ENCODE measurements around the gene ESR2. TPM values are rescaled to one million over a fixed set of nuclear protein-coding genes. Genes with fewer than 3 reads are reported as not detected.
"Not testable (repeated sequence)": the region's sequence is repeated elsewhere in the genome, so short reads cannot be mapped to it uniquely, and the experiment has no call there.

ESR2 gene
- total RNA-seq, 1 donor from 2014 or later = 0.39 TPM

- DNase-seq (ENCODE audit: low read depth in 2 of 2) = no peak
These were observed 72.7 kb downstream of the ESR2 start for GRCh38 chr14:64221391-64222003.

DNA sequence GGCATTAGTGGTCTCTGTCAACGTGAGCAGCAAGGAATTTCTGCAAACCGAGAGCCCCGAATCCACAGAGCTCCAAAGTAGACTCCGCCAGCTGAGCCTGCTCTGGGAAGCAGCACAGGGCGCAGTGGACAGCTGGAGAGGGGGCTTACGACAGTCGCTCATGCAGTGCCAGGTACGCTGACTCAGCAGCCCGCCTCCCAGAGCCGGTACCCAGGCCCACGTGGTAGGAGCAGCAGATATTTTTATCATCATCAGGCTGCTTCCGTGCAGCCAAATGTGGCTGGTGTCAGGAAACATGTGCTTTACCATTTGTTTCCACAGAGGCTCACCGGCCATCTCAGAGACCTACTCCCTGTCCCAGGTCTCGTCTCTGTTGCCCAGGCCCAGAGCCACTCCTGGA is 73.7 kb downstream of the ESR2 start:
- DNase-seq (ENCODE audit: low read depth in 2 of 2) = peak in 1 of 2 donors; percentile 12

DNA sequence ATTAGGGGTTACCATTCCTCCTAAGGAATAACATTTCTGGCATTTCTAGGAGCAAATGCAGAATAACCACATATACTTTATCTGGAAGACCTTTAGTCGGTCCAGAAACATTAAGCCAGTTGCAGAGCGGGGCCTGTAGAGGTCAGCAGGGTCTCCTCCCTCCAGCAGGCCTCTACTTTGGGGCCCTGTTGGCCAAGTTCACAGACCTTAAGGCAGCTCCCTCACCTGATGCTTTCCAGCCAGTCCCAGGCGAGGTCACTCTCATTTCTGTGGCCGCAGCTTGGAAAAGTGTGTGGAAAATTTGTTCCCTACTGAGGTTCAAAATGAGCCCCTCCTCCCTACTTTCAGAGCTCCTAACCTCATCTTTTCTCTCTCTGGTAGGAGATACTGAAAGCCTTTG is 74.1 kb downstream of the ESR2 start:
- DNase-seq (ENCODE audit: low read depth in 2 of 2) = no peak

DNA sequence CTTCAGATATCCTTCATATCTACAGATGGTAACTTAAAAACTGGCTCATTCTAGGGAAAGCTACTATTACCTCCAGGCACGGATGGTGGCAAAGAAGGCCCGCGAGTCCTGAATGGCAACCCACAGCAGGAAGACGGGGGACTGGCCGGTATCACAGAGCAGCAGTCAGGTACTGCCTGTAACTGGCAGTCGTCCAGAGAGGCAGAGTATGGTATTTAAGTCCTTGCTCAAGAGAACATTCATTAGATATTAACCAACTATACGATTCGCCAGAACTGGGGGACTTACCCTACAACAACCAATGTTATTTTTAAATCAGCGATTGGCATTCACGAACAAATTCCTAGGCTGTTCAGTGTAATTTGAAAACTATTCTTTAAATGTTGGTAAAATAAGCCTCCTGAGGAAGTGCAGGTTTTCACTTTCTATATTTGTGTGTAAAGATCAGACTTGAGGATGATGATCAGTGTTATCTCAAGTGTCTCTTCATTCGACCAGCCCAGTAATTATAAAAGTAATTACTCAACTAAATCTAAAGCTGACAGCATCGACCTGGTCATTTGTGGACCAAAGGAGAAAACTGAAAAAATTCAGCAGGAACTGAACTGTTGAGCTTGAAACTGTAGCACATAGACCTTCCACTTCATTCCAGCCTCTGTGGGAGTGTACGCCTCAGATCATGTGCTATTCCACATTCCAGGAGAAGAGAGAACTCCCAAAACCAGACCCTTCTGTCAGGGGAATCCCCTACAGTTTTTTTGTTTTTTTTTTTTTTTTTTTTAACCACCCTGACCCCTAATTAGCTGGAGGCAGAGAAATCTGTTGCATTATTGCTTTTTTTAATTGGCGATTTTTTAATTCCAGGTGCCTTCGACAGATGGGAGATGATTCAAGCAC is 75.6 kb downstream of the ESR2 start:
- no peak for DNase-seq (ENCODE audit: low read depth in 2 of 2)

DNA sequence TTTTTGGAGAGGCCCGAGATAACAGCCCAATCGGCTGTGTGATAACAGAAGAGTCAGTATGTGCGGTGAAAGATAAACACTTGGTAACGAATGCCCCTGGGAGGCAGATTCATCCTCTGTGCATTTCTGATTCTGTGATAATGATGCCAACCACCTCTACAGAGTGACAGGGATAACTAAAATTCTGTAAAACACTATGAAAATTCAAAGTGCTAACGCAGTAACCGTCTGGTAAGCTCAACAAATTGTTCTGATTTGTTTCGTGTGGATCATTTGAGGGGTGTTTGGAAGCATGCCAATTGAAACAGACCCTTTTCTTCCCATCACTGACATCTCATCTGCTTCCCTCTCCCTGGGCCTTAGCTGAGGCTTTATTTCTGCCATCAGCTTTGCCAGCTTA is 76.3 kb downstream of the ESR2 start:
- no peak for DNase-seq (ENCODE audit: low read depth in 2 of 2)

DNA sequence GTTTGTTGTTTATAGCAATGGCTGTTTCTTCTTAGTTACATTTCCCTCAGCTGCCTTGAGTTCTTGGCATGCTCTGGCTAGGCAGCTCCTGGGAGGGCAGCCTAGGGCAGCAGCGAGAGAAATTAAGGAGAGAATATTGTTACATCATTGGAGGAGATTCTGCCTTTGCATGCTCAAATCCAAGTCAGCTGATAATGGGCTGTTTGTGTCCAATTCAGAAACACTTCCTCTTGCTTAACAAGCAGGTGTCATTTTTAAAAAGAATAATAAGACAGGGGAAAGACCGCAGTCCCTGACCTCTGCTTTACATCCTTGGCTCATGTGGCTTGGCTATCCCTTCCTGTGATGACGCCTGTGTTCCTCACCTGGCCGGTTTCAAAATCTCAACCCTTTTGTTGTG is 76.9 kb downstream of the ESR2 start:
- no peak for DNase-seq (ENCODE audit: low read depth in 2 of 2)

DNA sequence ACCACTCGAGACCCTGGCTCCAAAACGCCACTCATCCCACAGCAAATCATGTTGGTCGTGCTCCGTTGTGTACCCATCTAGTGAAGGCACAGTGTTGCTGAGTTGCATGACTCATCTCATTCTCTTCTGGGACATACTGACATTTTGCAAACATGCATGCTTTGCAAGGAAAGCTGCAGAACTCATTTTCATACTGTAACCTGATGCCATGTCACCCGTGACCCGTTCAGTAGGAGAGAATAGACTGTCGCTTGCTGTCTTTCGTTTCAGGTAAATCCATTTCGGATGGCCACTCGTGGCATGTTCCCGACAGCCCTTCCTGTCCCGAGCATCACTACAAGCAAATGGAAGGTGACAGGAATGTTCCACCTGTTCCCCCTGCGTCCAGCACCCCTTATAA is 78.2 kb downstream of the ESR2 start:
- DNase-seq (ENCODE audit: low read depth in 2 of 2) = no peak

GRCh38 chr14:64215274-64215673 is 78.9 kb downstream of the ESR2 start:
- DNase-seq (ENCODE audit: low read depth in 2 of 2) = no peak

- no peak for DNase-seq (ENCODE audit: low read depth in 2 of 2)
These were observed 80.2 kb downstream of the ESR2 start for GRCh38 chr14:64213853-64214570.

- DNase-seq (ENCODE audit: low read depth in 2 of 2) = no peak
These were observed 81.1 kb downstream of the ESR2 start for GRCh38 chr14:64213086-64213485.

GRCh38 chr14:64212666-64213065 is 81.5 kb downstream of the ESR2 start:
- peak in 1 of 2 donors; percentile 15 for DNase-seq (ENCODE audit: low read depth in 2 of 2)

DNA sequence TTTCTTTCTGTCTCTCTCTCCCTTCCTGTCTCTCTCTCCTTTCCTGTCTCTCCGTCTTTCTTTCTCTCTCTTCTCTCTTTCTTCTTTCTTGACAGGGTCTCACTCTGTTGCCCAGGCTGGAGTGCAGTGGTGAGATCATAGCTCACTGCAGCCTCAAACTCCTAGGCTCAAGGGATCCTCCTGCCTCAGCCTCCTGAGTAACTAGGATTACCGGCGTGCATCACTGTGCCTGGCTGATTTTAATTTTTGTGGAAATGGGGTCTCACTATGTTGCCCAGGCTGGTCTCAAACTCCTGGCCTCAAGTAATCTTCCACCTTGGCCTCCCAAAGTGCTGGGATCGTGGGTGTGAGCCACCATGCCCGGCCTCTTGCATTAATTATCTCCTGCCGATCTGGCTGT is 83.3 kb downstream of the ESR2 start:
- DNase-seq (ENCODE audit: low read depth in 2 of 2) = not testable (repeated sequence)

DNA sequence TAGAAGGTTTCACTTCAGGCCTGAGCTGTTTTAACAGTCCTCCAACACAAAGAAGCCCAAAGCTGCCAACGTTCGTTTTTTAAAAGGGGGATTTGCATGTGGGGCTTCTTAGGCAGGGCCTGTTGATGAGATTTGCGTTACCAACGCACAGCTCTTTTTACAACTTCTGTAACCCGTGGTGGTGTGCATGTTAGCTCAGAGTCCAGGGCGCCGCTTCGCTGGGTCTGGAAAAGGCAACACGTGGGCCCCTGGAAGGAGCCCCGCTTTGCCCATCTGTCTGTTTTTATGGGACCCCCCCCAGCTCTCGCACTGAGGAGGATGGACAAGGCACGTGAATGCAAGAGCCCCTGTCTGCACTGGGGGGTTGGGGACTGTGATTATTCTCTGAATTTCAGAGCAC is 84.0 kb downstream of the ESR2 start:
- no peak for DNase-seq (ENCODE audit: low read depth in 2 of 2)

GRCh38 chr14:64209444-64210131 is 84.6 kb downstream of the ESR2 start:
- DNase-seq (ENCODE audit: low read depth in 2 of 2) = no peak

DNA sequence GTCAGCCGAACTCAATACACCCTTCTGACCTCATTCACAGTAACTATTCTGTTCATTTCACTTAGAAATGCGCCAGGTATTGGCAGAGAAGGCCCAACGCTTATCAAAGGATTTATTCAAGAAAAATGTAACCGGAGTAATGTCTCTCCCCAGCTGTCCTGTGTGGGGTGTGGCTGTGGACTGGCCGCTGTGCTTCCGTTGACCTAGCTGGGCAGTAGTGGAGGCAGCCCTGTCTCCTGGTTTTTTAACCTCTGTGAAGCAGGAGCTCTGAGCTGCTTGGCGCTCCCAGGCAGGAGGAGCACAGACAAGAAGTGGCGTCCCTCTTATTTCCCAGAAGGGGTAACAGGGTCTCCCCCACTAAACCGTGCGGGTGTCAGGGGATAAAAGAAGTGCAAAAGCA is 85.2 kb downstream of the ESR2 start:
- no peak for DNase-seq (ENCODE audit: low read depth in 2 of 2)

- no peak for DNase-seq (ENCODE audit: low read depth in 2 of 2)
These were observed 85.9 kb downstream of the ESR2 start for GRCh38 chr14:64208261-64208660.

- no peak for DNase-seq (ENCODE audit: low read depth in 2 of 2)
These were observed 90.7 kb downstream of the ESR2 start for GRCh38 chr14:64203366-64204006.

- no peak for DNase-seq (ENCODE audit: low read depth in 2 of 2)
These were observed 91.5 kb downstream of the ESR2 start for GRCh38 chr14:64202716-64203115.

- no peak for DNase-seq (ENCODE audit: low read depth in 2 of 2)
These were observed 92.1 kb downstream of the ESR2 start for GRCh38 chr14:64201921-64202545.

DNA sequence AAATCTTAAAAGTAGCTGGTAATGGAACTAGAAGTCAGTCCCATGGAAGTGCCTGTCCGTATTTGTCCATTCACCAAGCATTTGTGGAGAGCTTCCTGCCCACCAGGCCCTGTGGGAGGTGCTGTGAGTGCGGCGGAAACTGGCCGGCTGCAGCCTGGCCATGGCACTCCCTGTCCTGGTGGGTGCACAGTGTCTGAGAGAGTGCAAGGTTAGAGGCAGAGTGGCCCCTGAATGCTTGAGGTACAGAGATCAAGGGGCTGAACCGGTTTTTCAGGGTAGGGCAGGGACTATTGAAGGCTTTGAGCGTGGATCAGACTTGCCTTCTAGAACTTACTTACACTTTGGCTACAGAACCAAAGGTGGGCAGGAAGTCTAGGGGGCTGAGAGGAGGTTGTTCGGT is 92.9 kb downstream of the ESR2 start:
- no peak for DNase-seq (ENCODE audit: low read depth in 2 of 2)

GRCh38 chr14:64200170-64200569 is 94.0 kb downstream of the ESR2 start:
- no peak for DNase-seq (ENCODE audit: low read depth in 2 of 2)

All from dermis microvascular lymphatic vessel endothelial cell (primary cell).